22Rv1 (cell line): ENCODE data around the gene SHISA5.

Experiments
- ZFX ChIP-seq: fragments of 450-650 bp; IDR thresholded peaks from 2 replicates; pipeline ENCODE4 v1.6.1; 2017; ENCODE audit warnings: antibody characterized with exemption, borderline replicate concordance
- TF ChIP-seq, protein P1 (sequence below): fragments of 450-650 bp; IDR thresholded peaks from 2 replicates; pipeline ENCODE4 v1.5.1; 2017; ENCODE audit warnings: mild to moderate bottlenecking

DNA sequence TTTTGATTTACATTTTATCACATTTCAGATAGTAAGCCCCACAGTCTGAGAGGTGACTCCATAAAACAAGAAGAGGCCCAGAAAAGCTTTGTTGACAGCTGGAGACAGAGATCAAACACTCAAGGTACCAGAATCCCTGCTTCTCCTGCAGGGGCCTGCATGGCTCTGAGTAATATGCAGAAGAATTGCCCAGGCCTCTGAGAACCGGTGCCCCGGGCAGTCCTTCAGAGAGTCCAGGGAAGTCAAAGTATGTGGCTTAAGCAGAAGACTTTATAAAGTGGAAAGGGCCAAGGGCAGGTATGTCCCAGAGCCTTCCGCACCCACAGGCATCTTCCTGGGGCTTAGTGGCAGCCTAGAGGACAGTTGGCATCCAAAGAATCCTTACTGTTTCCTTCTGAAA, 44.6 kb downstream of the SHISA5 start:
- TF ChIP-seq, protein P1, sequence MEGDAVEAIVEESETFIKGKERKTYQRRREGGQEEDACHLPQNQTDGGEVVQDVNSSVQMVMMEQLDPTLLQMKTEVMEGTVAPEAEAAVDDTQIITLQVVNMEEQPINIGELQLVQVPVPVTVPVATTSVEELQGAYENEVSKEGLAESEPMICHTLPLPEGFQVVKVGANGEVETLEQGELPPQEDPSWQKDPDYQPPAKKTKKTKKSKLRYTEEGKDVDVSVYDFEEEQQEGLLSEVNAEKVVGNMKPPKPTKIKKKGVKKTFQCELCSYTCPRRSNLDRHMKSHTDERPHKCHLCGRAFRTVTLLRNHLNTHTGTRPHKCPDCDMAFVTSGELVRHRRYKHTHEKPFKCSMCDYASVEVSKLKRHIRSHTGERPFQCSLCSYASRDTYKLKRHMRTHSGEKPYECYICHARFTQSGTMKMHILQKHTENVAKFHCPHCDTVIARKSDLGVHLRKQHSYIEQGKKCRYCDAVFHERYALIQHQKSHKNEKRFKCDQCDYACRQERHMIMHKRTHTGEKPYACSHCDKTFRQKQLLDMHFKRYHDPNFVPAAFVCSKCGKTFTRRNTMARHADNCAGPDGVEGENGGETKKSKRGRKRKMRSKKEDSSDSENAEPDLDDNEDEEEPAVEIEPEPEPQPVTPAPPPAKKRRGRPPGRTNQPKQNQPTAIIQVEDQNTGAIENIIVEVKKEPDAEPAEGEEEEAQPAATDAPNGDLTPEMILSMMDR, result no peak
- no peak for TF ChIP-seq ZFX
